ENCODE results near the gene INTS2.
"Not testable (repeated sequence)": the region's sequence is repeated elsewhere in the genome, so short reads cannot be mapped to it uniquely, and the experiment has no call there.

INTS2 gene

GRCh38 chr17:61848247-61848646 lies 79.5 kb downstream of the INTS2 start:
- DNase-seq (ENCODE audit: low spot score) = no peak

- no peak for DNase-seq (ENCODE audit: low spot score)
These were observed 80.1 kb downstream of the INTS2 start for GRCh38 chr17:61847659-61848058.

- DNase-seq (ENCODE audit: low spot score) = no peak
These were observed 80.9 kb downstream of the INTS2 start for GRCh38 chr17:61846761-61847375.

- DNase-seq (ENCODE audit: low spot score) = no peak
These were observed 81.7 kb downstream of the INTS2 start for GRCh38 chr17:61846088-61846487.

- no peak for DNase-seq (ENCODE audit: low spot score)
These were observed 84.3 kb downstream of the INTS2 start for GRCh38 chr17:61843435-61843834.

- DNase-seq (ENCODE audit: low spot score) = no peak
These were observed 84.9 kb downstream of the INTS2 start for GRCh38 chr17:61842899-61843298.

- DNase-seq (ENCODE audit: low spot score) = no peak
These were observed 88.4 kb downstream of the INTS2 start for GRCh38 chr17:61839300-61839786.

GRCh38 chr17:61837175-61838051 lies 90.4 kb downstream of the INTS2 start:
- peak; percentile 61 for DNase-seq (ENCODE audit: low spot score)

- no peak for DNase-seq (ENCODE audit: low spot score)
These were observed 91.3 kb downstream of the INTS2 start for GRCh38 chr17:61836266-61837174.

GRCh38 chr17:61835606-61836005 lies 92.2 kb downstream of the INTS2 start:
- DNase-seq (ENCODE audit: low spot score) = no peak

- no peak for DNase-seq (ENCODE audit: low spot score)
These were observed 93.2 kb downstream of the INTS2 start for GRCh38 chr17:61834610-61835009.

GRCh38 chr17:61833536-61834193 lies 94.1 kb downstream of the INTS2 start:
- no peak for DNase-seq (ENCODE audit: low spot score)

- DNase-seq (ENCODE audit: low spot score) = no peak
These were observed 95.3 kb downstream of the INTS2 start for GRCh38 chr17:61832463-61832862.

GRCh38 chr17:61831099-61831498 lies 96.7 kb downstream of the INTS2 start:
- no peak for DNase-seq (ENCODE audit: low spot score)

- DNase-seq (ENCODE audit: low spot score) = no peak
These were observed 99.1 kb downstream of the INTS2 start for GRCh38 chr17:61828694-61829093.

- DNase-seq (ENCODE audit: low spot score) = no peak
These were observed 100.0 kb downstream of the INTS2 start for GRCh38 chr17:61827649-61828395.

- not testable (repeated sequence) for DNase-seq (ENCODE audit: low spot score)
These were observed 100.9 kb downstream of the INTS2 start for GRCh38 chr17:61826866-61827265.

GRCh38 chr17:61826198-61826597 lies 101.6 kb downstream of the INTS2 start:
- not testable (repeated sequence) for DNase-seq (ENCODE audit: low spot score)

GRCh38 chr17:61825448-61826137 lies 102.2 kb downstream of the INTS2 start:
- no peak for DNase-seq (ENCODE audit: low spot score)
